MM.1S (cell line): ENCODE data around the gene PRKAG2.

Experiments used
- DNase-seq: peaks from one replicate; pipeline ENCODE4 v3.0.0-alpha.2; 2015
- H2AFZ ChIP-seq: fragments of 300-600 bp; sonication (generic); 2 replicates; pipeline ENCODE4 v1.6.0; 2016; ENCODE audit warnings: antibody characterized with exemption, low read length
- H3F3A ChIP-seq: fragments of 300-600 bp; sonication (generic); 2 replicates; pipeline ENCODE4 v1.6.1; 2016; ENCODE audit warnings: mild to moderate bottlenecking, antibody characterized with exemption, low read length, moderate library complexity, mixed read lengths; ENCODE audit not compliant: insufficient read depth
- H3K27ac ChIP-seq: fragments of 300-600 bp; sonication (generic); 2 replicates; pipeline ENCODE4 v1.5.1; 2016; ENCODE audit warnings: mild to moderate bottlenecking, low read length
- H3K27me3 ChIP-seq: fragments of 300-600 bp; sonication (generic); replicated peaks from 2 replicates; pipeline ENCODE4 v1.6.0; 2016; ENCODE audit warnings: low read length; ENCODE audit not compliant: insufficient read depth
- H3K36me3 ChIP-seq: fragments of 300-600 bp; sonication (generic); replicated peaks from 2 replicates; pipeline ENCODE4 v1.6.1; 2016; ENCODE audit warnings: mild to moderate bottlenecking, low read length, mixed read lengths; ENCODE audit not compliant: insufficient read depth
- H3K4me1 ChIP-seq: fragments of 300-600 bp; sonication (generic); 2 replicates; pipeline ENCODE4 v1.6.1; 2016; ENCODE audit warnings: low read length, mixed read lengths
- H3K4me2 ChIP-seq: fragments of 300-600 bp; sonication (generic); 2 replicates; pipeline ENCODE4 v1.6.0; 2016; ENCODE audit warnings: low read depth, low read length
- H3K4me3 ChIP-seq: fragments of 300-600 bp; sonication (generic); 2 replicates; pipeline ENCODE4 v1.5.1; 2016; ENCODE audit warnings: low read length, mixed read lengths
- H3K79me2 ChIP-seq: fragments of 300-600 bp; sonication (generic); 2 replicates; pipeline ENCODE4 v1.6.1; 2016; ENCODE audit warnings: mixed run types, low read length, mixed read lengths
- H3K9ac ChIP-seq: fragments of 300-600 bp; sonication (generic); 2 replicates; pipeline ENCODE4 v1.6.1; 2016; ENCODE audit warnings: low read length, mixed read lengths
- H3K9me2 ChIP-seq: fragments of 300-600 bp; sonication (generic); replicated peaks from 2 replicates; pipeline ENCODE4 v1.6.1; 2016; ENCODE audit warnings: mild to moderate bottlenecking, low read length, mixed read lengths; ENCODE audit not compliant: insufficient read depth
- H3K9me3 ChIP-seq: fragments of 300-600 bp; sonication (generic); replicated peaks from 2 replicates; pipeline ENCODE4 v1.6.1; 2016; ENCODE audit warnings: mild to moderate bottlenecking, low read length, mixed read lengths; ENCODE audit not compliant: insufficient read depth
- H4K20me1 ChIP-seq: fragments of 300-600 bp; sonication (generic); 2 replicates; pipeline ENCODE4 v1.6.1; 2016; ENCODE audit warnings: mild to moderate bottlenecking, low read length, moderate library complexity, mixed read lengths; ENCODE audit not compliant: insufficient read depth
- CTCF ChIP-seq: fragments of 300-600 bp; sonication (generic); IDR thresholded peaks from 2 replicates; pipeline ENCODE4 v1.5.1; 2016; ENCODE audit warnings: antibody characterized with exemption, low read length, mixed read lengths
- EZH2 ChIP-seq: fragments of 300-600 bp; sonication (generic); optimal IDR thresholded peaks from 2 replicates; pipeline ENCODE3; 2017; ENCODE audit warnings: low read depth, mild to moderate bottlenecking, antibody characterized with exemption, low read length, mixed read lengths
- EZH2phosphoT487 ChIP-seq: fragments of 300-600 bp; sonication (generic); IDR thresholded peaks from 2 replicates; pipeline ENCODE4 v1.6.1; 2018; ENCODE audit warnings: antibody characterized with exemption, low read length

PRKAG2 gene

GRCh38 chr7:151804756-151805155 is 72.2 kb downstream of the PRKAG2 start:
- no peak for DNase-seq
- no peaks in the 10 kb centered on the region for H3K4me1 ChIP-seq
- no peak for TF ChIP-seq EZH2phosphoT487
- no peak for TF ChIP-seq EZH2
- no peak for TF ChIP-seq CTCF

GRCh38 chr7:151803841-151804240 is 73.1 kb downstream of the PRKAG2 start:
- H3K4me1 ChIP-seq = no peaks in the 10 kb centered on the region
- no peak overlapping the region for H3K9ac ChIP-seq
- H3K4me3 ChIP-seq = no peak overlapping the region
- no peaks in the 10 kb centered on the region for H4K20me1 ChIP-seq
- no peaks in the 10 kb centered on the region for H3K9me2 ChIP-seq
- no peak overlapping the region for H3K27ac ChIP-seq
- H3K36me3 ChIP-seq = no peaks in the 10 kb centered on the region
- no peaks in the 10 kb centered on the region for H3K79me2 ChIP-seq
- H3F3A ChIP-seq = no peaks in the 10 kb centered on the region
- H3K27me3 ChIP-seq = peaks cover 65% of the 10 kb centered on the region
- no peaks in the 10 kb centered on the region for H3K9me3 ChIP-seq
- no peak overlapping the region for H2AFZ ChIP-seq
- no peak overlapping the region for H3K4me2 ChIP-seq
- TF ChIP-seq CTCF (no peak), EZH2phosphoT487 (no peak), EZH2 (no peak)
- no peak for DNase-seq

More at GRCh38 chr7:151804756-151805155, 72.2 kb downstream of the PRKAG2 start:
- H3K27ac ChIP-seq = no peak overlapping the region
- no peaks in the 10 kb centered on the region for H3K79me2 ChIP-seq
- no peaks in the 10 kb centered on the region for H3K9me3 ChIP-seq
- no peaks in the 10 kb centered on the region for H3F3A ChIP-seq
- no peak overlapping the region for H3K4me2 ChIP-seq
- H3K36me3 ChIP-seq = no peaks in the 10 kb centered on the region
- H3K4me3 ChIP-seq = no peak overlapping the region
- H3K9me2 ChIP-seq = no peaks in the 10 kb centered on the region
- H2AFZ ChIP-seq = no peak overlapping the region
- no peak overlapping the region for H3K9ac ChIP-seq
- peaks cover 70% of the 10 kb centered on the region for H3K27me3 ChIP-seq
- no peaks in the 10 kb centered on the region for H4K20me1 ChIP-seq

GRCh38 chr7:151802469-151802846 is 74.5 kb downstream of the PRKAG2 start:
- Histone ChIP-seq H2AFZ (no peak overlapping the region), H3K79me2 (no peaks in the 10 kb centered on the region), H4K20me1 (no peaks in the 10 kb centered on the region), H3K27ac (no peak overlapping the region), H3K9ac (no peak overlapping the region), H3K4me2 (no peak overlapping the region), H3K9me2 (no peaks in the 10 kb centered on the region), H3K36me3 (no peaks in the 10 kb centered on the region), H3F3A (no peaks in the 10 kb centered on the region), H3K9me3 (no peaks in the 10 kb centered on the region), H3K27me3 (peaks cover 51% of the 10 kb centered on the region), H3K4me3 (no peak overlapping the region), H3K4me1 (no peaks in the 10 kb centered on the region)
- TF ChIP-seq EZH2 = no peak
- DNase-seq = no peak

GRCh38 chr7:151801782-151802468 is 75.0 kb downstream of the PRKAG2 start:
- Histone ChIP-seq H3K36me3 (no peaks in the 10 kb centered on the region), H3K9me3 (no peaks in the 10 kb centered on the region), H3K27me3 (peaks cover 46% of the 10 kb centered on the region), H3K9ac (no peak overlapping the region), H3K4me2 (no peak overlapping the region), H3K27ac (no peak overlapping the region), H4K20me1 (no peaks in the 10 kb centered on the region), H2AFZ (no peak overlapping the region), H3K9me2 (no peaks in the 10 kb centered on the region), H3F3A (no peaks in the 10 kb centered on the region), H3K4me3 (no peak overlapping the region), H3K79me2 (no peaks in the 10 kb centered on the region), H3K4me1 (no peaks in the 10 kb centered on the region)
- DNase-seq = no peak
- TF ChIP-seq CTCF (no peak), EZH2phosphoT487 (no peak), EZH2 (no peak)
